Mucosa of descending colon (tissue), 3 donors: ENCODE measurements around the gene RBM47. TPM values are rescaled to one million over a fixed set of nuclear protein-coding genes. Genes with fewer than 3 reads are reported as not detected.
"Not testable (repeated sequence)": the region's sequence is repeated elsewhere in the genome, so short reads cannot be mapped to it uniquely, and the experiment has no call there.

Experiments
- ATAC-seq: fragments of 200-7000 bp; cut with Tn5 transposase; one replicate; pipeline ENCODE4 v1.9.1; 2020; ENCODE audit warnings: mild to moderate bottlenecking, moderate library complexity
- DNase-seq, 3 donors: peaks; one replicate each; pipeline ENCODE4 v3.0.0-alpha.2; 2020
- H3K36me3 ChIP-seq: fragments of 200-600 bp; one replicate; pipeline ENCODE4 v1.8.0; 2021; ENCODE audit warnings: low read depth, mild to moderate bottlenecking
- H3K4me1 ChIP-seq: fragments of 200-600 bp; one replicate; pipeline ENCODE4 v1.8.0; 2021; ENCODE audit warnings: low read depth, mild to moderate bottlenecking
- H3K4me3 ChIP-seq: fragments of 200-600 bp; one replicate; pipeline ENCODE4 v1.8.0; 2021; ENCODE audit warnings: mild to moderate bottlenecking
- H3K9me3 ChIP-seq: fragments of 200-600 bp; one replicate; pipeline ENCODE4 v1.8.0; 2021; ENCODE audit warnings: mild to moderate bottlenecking
- intact Hi-C, 2 donors: fragments of 100-400 bp; cut with DNase I in 1 of 2; cut with micrococcal nuclease in 1 of 2; formaldehyde crosslinking; loops; one replicate each; pipeline versions ENCODE4 v1.11.0 to v1.11.1; 2022; cut with DNase I, micrococcal nuclease
- total RNA-seq, 3 donors: library from RNA; stranded (reverse); fragmentation: NEBNext Ultra II Directional in 2 of 3; extraction: Animal tissue kit (Norgen Biotek cat#: 25700) in 2 of 3; gene quantifications; one replicate each; pipeline versions ENCODE4 v1.2.1 to v1.2.4, GENCODE V29; 2021 to 2023
- TF ChIP-seq, protein P1 (sequence below): fragments of 200-600 bp; IDR thresholded peaks from one replicate; pipeline ENCODE4 v1.8.0; 2022; ENCODE audit warnings: antibody characterized with exemption, mild to moderate bottlenecking
- donor health status: DM: no; HTN: no; CAD: no; lungs with moderate emphysema.
- donor health status: DM: no; HTN: no; CAD: no.
- donor health status: DM: no; HTN: yes; CAD: no.

RBM47 gene
- total RNA-seq, 3 donors from 2014 or later: 144 to 309 (median 258) TPM

DNA sequence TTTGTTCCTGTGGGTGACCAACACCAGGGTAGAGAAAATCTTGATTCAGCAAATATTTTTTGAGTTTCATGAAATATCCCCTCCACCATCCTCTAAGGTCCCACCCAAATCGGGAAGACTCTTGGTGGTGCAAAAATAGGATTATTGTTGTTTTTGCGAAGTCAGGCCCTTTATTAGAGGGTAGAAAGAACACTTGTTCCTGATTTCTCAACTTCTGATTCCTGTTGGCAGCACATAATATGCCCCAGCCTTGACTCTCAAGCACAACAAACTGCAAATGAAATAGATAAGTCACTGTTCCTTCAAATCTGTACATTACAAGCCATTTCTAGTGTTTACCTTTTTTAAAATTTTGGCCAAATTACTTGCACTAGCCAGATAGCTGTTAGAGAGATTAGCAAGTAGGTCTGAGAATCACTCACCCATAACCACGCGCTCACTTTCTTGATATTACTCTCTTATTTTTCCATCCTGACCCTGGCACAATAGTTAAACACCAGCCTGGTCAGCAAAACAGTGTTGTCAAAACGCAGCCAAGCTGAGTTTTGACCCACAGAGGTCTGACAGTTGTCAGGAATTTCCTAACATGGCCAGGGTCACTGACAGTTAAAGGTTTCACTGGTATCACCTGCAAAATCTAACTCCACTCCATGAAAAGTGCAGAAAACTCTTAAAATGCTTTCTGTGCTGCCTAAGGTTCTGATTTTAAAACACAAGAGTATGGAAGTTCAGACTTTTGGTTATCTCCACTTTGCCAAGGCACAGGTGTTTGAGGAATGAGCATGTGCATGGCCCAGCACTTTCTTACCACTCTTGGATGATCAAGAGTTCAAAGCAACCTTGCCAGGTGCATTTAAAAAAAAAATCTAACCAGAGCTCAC lies 69.8 kb downstream of the RBM47 start:
- TF ChIP-seq, protein P1, sequence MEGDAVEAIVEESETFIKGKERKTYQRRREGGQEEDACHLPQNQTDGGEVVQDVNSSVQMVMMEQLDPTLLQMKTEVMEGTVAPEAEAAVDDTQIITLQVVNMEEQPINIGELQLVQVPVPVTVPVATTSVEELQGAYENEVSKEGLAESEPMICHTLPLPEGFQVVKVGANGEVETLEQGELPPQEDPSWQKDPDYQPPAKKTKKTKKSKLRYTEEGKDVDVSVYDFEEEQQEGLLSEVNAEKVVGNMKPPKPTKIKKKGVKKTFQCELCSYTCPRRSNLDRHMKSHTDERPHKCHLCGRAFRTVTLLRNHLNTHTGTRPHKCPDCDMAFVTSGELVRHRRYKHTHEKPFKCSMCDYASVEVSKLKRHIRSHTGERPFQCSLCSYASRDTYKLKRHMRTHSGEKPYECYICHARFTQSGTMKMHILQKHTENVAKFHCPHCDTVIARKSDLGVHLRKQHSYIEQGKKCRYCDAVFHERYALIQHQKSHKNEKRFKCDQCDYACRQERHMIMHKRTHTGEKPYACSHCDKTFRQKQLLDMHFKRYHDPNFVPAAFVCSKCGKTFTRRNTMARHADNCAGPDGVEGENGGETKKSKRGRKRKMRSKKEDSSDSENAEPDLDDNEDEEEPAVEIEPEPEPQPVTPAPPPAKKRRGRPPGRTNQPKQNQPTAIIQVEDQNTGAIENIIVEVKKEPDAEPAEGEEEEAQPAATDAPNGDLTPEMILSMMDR: no peak
- intact Hi-C loops: no loop called here
- H3K36me3 ChIP-seq: no peaks in the 10 kb centered on the region
- no peak for ATAC-seq
- H3K4me1 ChIP-seq: no peaks in the 10 kb centered on the region
- no peaks in the 10 kb centered on the region for H3K9me3 ChIP-seq
- H3K4me3 ChIP-seq: no peak overlapping the region
- DNase-seq: no peak

DNA sequence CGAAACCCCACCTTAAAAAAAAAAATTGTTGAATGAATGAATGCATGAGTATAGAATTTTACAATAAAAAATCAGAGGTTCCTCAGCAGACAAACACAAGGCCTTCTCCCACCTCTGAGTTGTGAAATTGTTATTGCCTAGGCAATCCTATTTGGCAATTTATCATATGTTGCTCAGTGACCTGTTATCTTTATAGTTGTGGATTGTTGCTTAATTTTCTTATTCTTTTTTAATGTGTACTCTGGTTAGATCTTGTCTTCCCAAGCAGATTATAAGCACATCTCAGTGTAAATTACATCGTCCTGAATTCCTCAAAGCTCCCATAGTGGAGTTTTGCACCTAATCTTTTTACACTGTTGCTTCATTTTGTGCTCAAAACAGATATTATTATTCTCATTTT lies 71.9 kb downstream of the RBM47 start:
- TF ChIP-seq, protein P1: no peak
- H3K36me3 ChIP-seq: no peaks in the 10 kb centered on the region
- H3K4me3 ChIP-seq: no peak overlapping the region
- H3K9me3 ChIP-seq: no peaks in the 10 kb centered on the region
- DNase-seq (no peak), ATAC-seq (peak; percentile 16)
- intact Hi-C loops: no loop called here
- no peaks in the 10 kb centered on the region for H3K4me1 ChIP-seq

DNA sequence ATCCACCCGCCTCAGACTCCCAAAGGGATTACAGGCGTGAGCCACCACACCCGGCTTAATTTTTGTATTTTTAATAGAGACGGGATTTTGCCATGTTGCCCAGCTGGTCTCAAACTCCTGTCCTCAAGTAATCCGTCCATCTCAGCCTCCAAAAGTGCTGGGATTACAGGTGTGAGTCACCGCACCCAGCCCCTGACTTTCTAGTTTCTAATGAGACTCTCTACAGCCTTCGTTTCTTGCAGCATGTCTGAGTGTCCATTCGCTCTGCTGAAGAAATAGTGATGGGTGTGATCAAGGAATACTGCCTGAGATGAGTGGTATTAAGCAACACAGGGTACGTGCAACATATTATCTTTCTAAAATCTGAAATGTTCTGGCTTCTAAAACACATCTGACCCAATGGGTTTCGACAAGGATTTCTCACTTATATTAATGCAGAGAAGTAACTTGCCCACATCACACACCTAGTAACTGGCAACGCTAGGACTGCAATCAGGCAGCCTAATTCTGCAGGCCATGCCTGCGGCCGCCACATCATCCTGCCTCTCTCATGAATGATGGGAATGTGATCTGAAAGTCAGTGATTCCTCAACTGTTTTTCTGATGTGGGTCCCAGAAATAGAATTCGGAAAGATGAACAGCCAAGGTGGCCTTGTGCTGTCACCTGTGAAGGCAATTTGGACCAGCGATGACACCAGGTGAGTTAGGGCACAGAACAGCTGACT lies 74.3 kb downstream of the RBM47 start:
- TF ChIP-seq, protein P1: no peak
- intact Hi-C loops: no loop called here
- Histone ChIP-seq H3K4me1 (peaks cover under 1% of the 10 kb centered on the region), H3K4me3 (no peak overlapping the region), H3K9me3 (no peaks in the 10 kb centered on the region), H3K36me3 (no peaks in the 10 kb centered on the region)
- ATAC-seq: no peak
- DNase-seq: no peak

DNA sequence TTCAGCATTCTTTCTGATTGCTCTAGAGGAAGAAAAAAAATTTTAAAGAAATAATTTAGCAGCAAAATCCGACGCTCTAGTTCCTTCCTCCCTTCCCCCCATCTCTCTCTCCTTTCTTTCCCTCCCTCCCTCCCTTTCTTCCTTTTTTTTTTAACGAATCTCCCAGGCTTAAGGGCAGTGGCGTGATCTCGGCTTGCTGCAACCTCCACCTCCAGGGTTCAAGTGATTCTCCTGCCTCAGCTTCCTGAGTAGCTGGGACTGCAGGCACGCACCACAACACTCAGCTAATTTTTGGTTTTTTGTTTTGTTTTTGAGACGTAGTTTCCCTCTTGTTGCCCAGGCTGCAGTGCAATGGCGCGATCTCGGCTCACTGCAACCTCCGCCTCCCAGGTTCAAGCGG lies 75.0 kb downstream of the RBM47 start:
- intact Hi-C loops: not testable (repeated sequence)

DNA sequence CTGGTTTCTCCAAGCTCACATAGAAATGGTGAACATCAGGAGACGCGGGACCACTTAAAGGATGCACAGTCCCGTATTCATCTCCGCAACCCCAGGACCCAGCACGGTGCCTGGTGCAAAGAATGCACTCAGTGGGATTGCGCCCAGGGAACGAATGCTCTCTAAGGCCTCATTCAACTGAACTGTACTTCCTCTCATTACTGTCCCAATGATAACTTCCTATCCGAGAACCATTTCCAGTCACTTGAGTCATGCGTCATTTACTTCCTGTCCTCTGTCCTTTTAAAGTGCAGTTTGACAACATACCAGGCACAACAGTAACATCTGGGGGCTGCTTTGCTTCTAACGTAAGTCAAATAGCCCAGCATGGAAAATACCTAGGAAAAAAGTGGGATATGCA lies 75.7 kb downstream of the RBM47 start:
- peaks cover 11% of the 10 kb centered on the region for H3K4me1 ChIP-seq
- H3K36me3 ChIP-seq: no peaks in the 10 kb centered on the region
- H3K4me3 ChIP-seq: no peak overlapping the region
- intact Hi-C loops: no loop called here
- H3K9me3 ChIP-seq: no peaks in the 10 kb centered on the region
- ATAC-seq (peak; percentile 21), DNase-seq (no peak)
- TF ChIP-seq, protein P1: no peak

More for the DNA sequence above, 75.0 kb downstream of the RBM47 start:
- not testable (repeated sequence) for H3K4me3 ChIP-seq, ATAC-seq, DNase-seq, H3K9me3 ChIP-seq, H3K36me3 ChIP-seq, H3K4me1 ChIP-seq

DNA sequence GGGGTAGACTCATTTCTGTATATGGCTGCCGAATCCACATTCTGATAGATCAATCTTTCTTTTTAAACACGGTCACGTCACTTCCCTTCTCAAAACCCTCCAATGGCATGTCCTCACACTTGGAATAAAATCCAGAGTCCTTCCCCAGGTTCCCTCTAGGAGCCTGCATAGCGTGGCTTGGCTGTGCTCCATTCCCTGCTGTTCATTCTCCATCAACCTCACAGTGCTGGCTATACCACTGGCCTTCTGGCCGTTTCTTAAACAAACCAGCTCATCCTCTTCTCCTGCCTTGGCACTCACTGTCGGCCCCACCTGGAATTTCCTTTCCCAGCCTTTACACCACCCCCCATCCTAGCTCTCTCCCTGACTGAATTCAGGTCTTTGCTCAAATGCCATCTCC lies 77.1 kb downstream of the RBM47 start:
- Histone ChIP-seq H3K36me3 (no peaks in the 10 kb centered on the region), H3K4me1 (peaks cover 24% of the 10 kb centered on the region), H3K4me3 (no peak overlapping the region), H3K9me3 (no peaks in the 10 kb centered on the region)
- ATAC-seq (peak; percentile 21), DNase-seq (no peak)
- intact Hi-C loops: no loop called here
- TF ChIP-seq, protein P1: no peak

DNA sequence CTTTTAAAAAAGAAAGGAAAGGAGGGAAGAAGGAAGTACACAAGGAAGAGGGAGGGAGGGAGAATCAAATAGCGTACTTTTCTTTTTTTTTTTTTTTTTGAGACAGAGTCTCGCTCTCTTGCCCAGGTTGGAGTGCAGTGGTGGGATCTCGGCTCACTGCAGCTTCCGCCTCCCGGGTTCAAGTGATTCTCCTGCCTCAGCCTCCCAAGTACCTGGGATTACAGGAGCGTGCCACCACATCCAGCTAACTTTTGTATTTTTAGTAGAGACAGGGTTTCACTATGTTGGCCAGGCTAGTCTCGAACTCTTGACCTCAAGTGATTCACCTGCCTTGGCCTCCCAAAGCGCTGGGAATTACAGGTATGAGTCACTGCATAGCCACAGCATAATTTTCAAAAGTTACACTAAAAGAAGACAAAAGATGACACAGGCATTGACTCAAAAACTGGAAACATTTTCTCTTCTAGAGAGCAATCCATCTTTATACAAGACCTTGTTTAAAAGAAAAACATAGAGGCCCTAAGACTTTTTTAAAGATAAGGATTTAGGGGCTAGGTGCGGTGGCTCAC lies 78.0 kb downstream of the RBM47 start:
- intact Hi-C loops, H3K4me3 ChIP-seq, H3K36me3 ChIP-seq, H3K9me3 ChIP-seq, ATAC-seq, DNase-seq: not testable (repeated sequence)
- peaks cover 30% of the 10 kb centered on the region for H3K4me1 ChIP-seq
